GM18907 (cell line): ENCODE measurements around the gene PARK7.

ENCODE experiments used
- ATAC-seq: cut with Tn5 transposase; IDR thresholded peaks from one replicate; pipeline ENCODE4 v1.9.1; 2021; ENCODE audit warnings: mild to moderate bottlenecking, moderate library complexity; ENCODE audit not compliant: unreplicated experiment

Gene PARK7

GRCh38 chr1:8006037-8006963 lies 44.8 kb downstream of the PARK7 start:
- ATAC-seq, result no peak

- ATAC-seq, result no peak
Measured at GRCh38 chr1:8009043-8010002, 47.8 kb downstream of the PARK7 start.

GRCh38 chr1:8010080-8010664 lies 48.7 kb downstream of the PARK7 start:
- ATAC-seq, result no peak

GRCh38 chr1:8011016-8011415 lies 49.5 kb downstream of the PARK7 start:
- no peak for ATAC-seq

GRCh38 chr1:8011923-8012858 lies 50.7 kb downstream of the PARK7 start:
- ATAC-seq, result no peak

GRCh38 chr1:8012955-8013354 lies 51.4 kb downstream of the PARK7 start:
- no peak for ATAC-seq

GRCh38 chr1:8013399-8013798 lies 51.9 kb downstream of the PARK7 start:
- ATAC-seq, result no peak

- no peak for ATAC-seq
Measured at GRCh38 chr1:8013800-8014199, 52.3 kb downstream of the PARK7 start.

GRCh38 chr1:8014381-8014988 lies 53.0 kb downstream of the PARK7 start:
- ATAC-seq, result no peak

GRCh38 chr1:8015036-8015808 lies 53.7 kb downstream of the PARK7 start:
- no peak for ATAC-seq

- ATAC-seq, result no peak
Measured at GRCh38 chr1:8015809-8016165, 54.3 kb downstream of the PARK7 start.

GRCh38 chr1:8016210-8016894 lies 54.8 kb downstream of the PARK7 start:
- no peak for ATAC-seq

GRCh38 chr1:8016895-8017241 lies 55.4 kb downstream of the PARK7 start:
- ATAC-seq, result no peak

GRCh38 chr1:8017495-8018197 lies 56.1 kb downstream of the PARK7 start:
- no peak for ATAC-seq

- ATAC-seq, result no peak
Measured at GRCh38 chr1:8018492-8019228, 57.1 kb downstream of the PARK7 start.

- ATAC-seq, result no peak
Measured at GRCh38 chr1:8019229-8019620, 57.7 kb downstream of the PARK7 start.

- ATAC-seq, result no peak
Measured at GRCh38 chr1:8020032-8020431, 58.5 kb downstream of the PARK7 start.
